GM20000 (cell line): ENCODE measurements around the gene GGT7.

Experiments
- DNase-seq: peaks from one replicate; pipeline ENCODE4 v3.0.0; 2012; ENCODE audit warnings: low spot score
- TF ChIP-seq, protein P1 (sequence below): IDR thresholded peaks from 2 replicates; pipeline ENCODE4 v1.5.1; 2012; ENCODE audit warnings: mild to moderate bottlenecking, control low read depth; ENCODE audit errors: extremely low read depth, missing control alignments

Gene GGT7

DNA sequence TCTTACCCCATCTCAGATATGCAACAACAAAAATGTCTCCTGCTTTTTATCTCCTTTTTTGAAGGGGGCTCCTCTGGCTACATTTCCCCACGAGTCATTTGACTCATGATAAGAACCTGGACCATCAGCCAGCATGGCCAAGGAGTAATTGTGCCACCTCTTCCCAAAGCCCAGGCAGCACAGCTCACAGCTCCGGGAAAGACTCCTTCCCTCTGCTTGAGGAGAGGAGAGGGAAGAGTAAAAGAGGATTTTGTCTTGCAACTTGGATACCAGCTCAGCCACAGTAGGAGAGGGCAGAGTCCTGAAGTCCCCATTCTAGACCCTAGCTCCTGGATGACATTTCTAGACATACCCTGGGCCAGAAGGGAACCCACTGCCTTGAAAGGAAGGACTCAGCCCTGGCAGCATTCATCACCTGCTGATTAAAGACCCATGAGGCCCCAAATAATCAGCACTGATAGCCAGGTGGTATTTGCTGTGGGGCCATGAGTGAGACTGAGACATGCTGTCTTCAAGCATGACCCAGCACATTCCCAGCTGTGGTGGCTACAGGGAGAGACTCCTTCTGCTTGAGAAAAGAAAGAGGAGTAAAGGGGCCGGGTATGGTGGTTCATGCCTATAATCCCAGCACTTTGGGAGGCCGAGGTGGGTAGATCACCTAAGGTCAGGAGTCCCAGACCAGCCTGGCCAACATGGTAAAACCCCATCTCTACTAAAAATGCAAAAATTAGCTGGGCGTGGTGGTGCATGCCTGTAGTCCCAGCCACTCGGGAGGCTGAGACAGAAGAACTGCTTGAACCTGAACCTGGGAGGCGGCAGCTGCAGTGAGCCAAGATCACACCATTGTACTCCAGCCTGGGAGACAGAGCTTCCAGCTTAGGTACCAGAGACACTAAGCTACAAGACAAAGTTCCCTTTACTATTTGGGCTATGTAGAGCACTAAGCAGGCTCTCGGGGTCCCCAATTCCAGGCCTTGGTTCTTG lies 75.4 kb downstream of the GGT7 start:
- TF ChIP-seq, protein P1, sequence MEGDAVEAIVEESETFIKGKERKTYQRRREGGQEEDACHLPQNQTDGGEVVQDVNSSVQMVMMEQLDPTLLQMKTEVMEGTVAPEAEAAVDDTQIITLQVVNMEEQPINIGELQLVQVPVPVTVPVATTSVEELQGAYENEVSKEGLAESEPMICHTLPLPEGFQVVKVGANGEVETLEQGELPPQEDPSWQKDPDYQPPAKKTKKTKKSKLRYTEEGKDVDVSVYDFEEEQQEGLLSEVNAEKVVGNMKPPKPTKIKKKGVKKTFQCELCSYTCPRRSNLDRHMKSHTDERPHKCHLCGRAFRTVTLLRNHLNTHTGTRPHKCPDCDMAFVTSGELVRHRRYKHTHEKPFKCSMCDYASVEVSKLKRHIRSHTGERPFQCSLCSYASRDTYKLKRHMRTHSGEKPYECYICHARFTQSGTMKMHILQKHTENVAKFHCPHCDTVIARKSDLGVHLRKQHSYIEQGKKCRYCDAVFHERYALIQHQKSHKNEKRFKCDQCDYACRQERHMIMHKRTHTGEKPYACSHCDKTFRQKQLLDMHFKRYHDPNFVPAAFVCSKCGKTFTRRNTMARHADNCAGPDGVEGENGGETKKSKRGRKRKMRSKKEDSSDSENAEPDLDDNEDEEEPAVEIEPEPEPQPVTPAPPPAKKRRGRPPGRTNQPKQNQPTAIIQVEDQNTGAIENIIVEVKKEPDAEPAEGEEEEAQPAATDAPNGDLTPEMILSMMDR, result no peak
- no peak for DNase-seq
